ENCODE data around the gene PELI3. TPM values are rescaled to one million over a fixed set of nuclear protein-coding genes. Genes with fewer than 3 reads are reported as not detected.

Gene PELI3
- total RNA-seq, 2 experiments from 2014 or later: 20.7 to 23.8 TPM

DNA sequence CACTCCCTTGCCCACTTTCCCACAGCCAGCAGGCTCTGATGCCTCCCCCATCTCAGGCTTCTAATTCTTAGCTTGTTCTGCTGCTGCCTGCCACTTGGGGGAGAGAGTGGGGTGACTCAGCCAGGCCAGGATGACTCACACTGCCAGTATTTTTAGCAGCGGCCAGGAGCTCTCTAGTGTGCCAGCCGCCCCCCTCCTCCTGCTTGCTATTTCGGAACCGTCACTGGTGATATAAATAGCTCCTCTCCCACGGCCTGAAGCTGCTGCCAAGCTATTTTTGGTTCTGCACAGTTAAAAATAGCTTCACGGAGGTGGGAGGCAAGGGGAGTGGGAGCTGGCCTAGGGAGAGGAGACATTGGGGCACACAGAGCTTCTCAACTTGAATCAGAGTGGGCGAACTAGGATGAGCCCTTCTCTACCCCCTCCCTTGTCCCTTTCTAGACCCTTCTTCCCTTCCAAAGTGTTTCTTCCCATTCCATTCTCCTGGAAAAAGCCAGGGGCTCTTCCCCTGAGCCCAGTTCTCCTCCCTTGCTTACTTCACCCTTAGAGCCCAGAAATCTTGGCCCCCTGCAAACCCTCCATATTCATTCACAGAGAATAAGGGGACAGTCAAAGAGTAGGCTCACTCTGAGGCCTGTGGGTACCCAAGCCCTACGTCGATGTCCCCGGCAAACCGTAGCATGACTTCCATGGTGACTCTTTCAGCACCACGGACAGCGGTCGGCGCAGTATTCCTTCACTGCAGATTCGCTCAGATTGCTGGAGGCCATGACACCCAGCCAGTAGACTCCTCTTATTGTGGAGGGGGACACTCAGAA is 48.3 kb upstream of the PELI3 start:
- H3K36me3 ChIP-seq (ENCODE audit: insufficient read depth, low read length): no peaks in the 10 kb centered on the region
- peaks cover 11% of the 10 kb centered on the region for H3K4me1 ChIP-seq (ENCODE audit: insufficient read depth, low read length)
- no peak overlapping the region for H3K4me3 ChIP-seq (ENCODE audit: low read length)
- ATAC-seq (ENCODE audit: poor library complexity) (no peak), DNase-seq (peak; percentile 18 to 76 (median 38))
- peaks cover 67% of the 10 kb centered on the region for H3K27me3 Mint-ChIP-seq
- H3K27ac Mint-ChIP-seq: peak overlapping the region; percentile 25
- POLR2A ChIA-PET: interaction anchor here (1.0 kb wide), 1 partner anchor 48 kb away, joined by 3 read pairs; the partner anchor contains the start of gene PELI3
- H3K27ac ChIP-seq (ENCODE audit: low read depth in 1 of 2, low read length in 2 of 2): no peak overlapping the region
- no peak overlapping the region for H3K4me3 Mint-ChIP-seq
- intact Hi-C loops (cut with DNase I, micrococcal nuclease): no loop called here
- TF ChIP-seq, protein P1, sequence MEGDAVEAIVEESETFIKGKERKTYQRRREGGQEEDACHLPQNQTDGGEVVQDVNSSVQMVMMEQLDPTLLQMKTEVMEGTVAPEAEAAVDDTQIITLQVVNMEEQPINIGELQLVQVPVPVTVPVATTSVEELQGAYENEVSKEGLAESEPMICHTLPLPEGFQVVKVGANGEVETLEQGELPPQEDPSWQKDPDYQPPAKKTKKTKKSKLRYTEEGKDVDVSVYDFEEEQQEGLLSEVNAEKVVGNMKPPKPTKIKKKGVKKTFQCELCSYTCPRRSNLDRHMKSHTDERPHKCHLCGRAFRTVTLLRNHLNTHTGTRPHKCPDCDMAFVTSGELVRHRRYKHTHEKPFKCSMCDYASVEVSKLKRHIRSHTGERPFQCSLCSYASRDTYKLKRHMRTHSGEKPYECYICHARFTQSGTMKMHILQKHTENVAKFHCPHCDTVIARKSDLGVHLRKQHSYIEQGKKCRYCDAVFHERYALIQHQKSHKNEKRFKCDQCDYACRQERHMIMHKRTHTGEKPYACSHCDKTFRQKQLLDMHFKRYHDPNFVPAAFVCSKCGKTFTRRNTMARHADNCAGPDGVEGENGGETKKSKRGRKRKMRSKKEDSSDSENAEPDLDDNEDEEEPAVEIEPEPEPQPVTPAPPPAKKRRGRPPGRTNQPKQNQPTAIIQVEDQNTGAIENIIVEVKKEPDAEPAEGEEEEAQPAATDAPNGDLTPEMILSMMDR (IDR thresholded peaks at IDR 0.05): no peak
- H3K36me3 Mint-ChIP-seq (ENCODE audit: low read depth): no peaks in the 10 kb centered on the region
- peaks cover 0 to 36% of the 10 kb centered on the region in 2 experiments for H3K9me3 ChIP-seq (ENCODE audit: control insufficient read depth in 1 of 2, insufficient read depth in 1 of 2, low read length in 2 of 2)
- peaks cover 7% of the 10 kb centered on the region for H3K9me3 Mint-ChIP-seq
- H3K27me3 ChIP-seq (ENCODE audit: control insufficient read depth in 1 of 2, insufficient read depth in 2 of 2, low read length in 2 of 2): peaks cover 48 to 53% of the 10 kb centered on the region in 2 experiments
- CTCF ChIA-PET: interaction anchor here (1.3 to 3.1 kb wide), 3 partner anchors 9 to 260 kb away, joined by 3 to 14 read pairs (median 4); partner anchors contain the start of gene MRPL11
- H3K4me1 Mint-ChIP-seq (ENCODE audit: low read depth): peaks cover 6% of the 10 kb centered on the region

DNA sequence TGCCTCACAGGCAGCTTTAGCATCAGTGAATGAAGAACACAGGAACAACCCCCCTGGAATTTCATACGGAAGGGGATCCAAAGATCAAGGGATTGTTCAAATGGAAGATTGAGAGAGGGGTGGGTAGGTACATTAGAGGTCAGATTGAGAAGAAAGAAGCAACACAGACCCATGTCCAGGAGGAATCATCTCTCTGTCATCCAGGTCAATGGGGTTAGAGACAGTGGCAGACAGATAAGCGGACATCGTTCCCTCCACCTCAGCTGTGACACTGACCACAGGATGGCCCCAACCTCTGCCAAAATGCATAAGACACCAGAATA is 47.8 kb upstream of the PELI3 start:
- intact Hi-C loops (cut with DNase I, micrococcal nuclease): no loop called here
- no peaks in the 10 kb centered on the region for H3K36me3 ChIP-seq (ENCODE audit: insufficient read depth, low read length)
- H3K4me1 ChIP-seq (ENCODE audit: insufficient read depth, low read length): peaks cover 11% of the 10 kb centered on the region
- TF ChIP-seq, protein P1 (IDR thresholded peaks at IDR 0.05): no peak
- peaks cover 7% of the 10 kb centered on the region for H3K9me3 Mint-ChIP-seq
- H3K9me3 ChIP-seq (ENCODE audit: control insufficient read depth in 1 of 2, insufficient read depth in 1 of 2, low read length in 2 of 2): peaks cover 0 to 36% of the 10 kb centered on the region in 2 experiments
- H3K27ac Mint-ChIP-seq: peak overlapping the region; percentile 25
- DNase-seq (no peak), ATAC-seq (ENCODE audit: poor library complexity) (no peak)
- H3K27ac ChIP-seq (ENCODE audit: low read depth in 1 of 2, low read length in 2 of 2): no peak overlapping the region
- no peak overlapping the region for H3K4me3 ChIP-seq (ENCODE audit: low read length)
- H3K36me3 Mint-ChIP-seq (ENCODE audit: low read depth): no peaks in the 10 kb centered on the region
- H3K4me1 Mint-ChIP-seq (ENCODE audit: low read depth): peaks cover 6% of the 10 kb centered on the region
- peaks cover 62% of the 10 kb centered on the region for H3K27me3 Mint-ChIP-seq
- H3K27me3 ChIP-seq (ENCODE audit: control insufficient read depth in 1 of 2, insufficient read depth in 2 of 2, low read length in 2 of 2): peaks cover 45 to 53% of the 10 kb centered on the region in 2 experiments
- CTCF ChIA-PET: interaction anchor here (3.1 kb wide), 1 partner anchor 20 kb away, joined by 14 read pairs; the partner anchor contains the start of gene MRPL11
- POLR2A ChIA-PET: no interaction called here
- no peak overlapping the region for H3K4me3 Mint-ChIP-seq

DNA sequence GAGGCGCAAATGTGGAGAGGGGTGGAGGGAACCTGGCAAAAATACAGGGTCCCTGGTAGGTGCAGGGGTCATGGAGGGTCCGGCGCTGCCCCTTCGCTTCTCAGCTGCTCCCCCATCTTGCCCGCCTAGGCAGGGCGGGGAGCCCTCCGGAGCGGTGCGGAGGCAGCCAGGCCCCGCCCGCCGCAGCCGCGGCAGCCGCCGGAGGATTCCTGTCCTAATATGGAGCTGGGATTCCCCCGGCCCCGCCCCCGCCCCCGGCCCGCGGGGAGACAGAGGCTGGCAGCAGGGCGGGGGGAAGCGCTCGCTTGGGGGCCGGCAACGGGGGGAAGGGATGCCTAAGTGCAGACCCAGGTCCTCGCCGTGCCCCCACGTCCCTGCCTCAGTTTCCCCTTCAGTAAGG is 46.9 kb upstream of the PELI3 start:
- H3K9me3 Mint-ChIP-seq: peaks cover 7% of the 10 kb centered on the region
- no peak overlapping the region for H3K27ac ChIP-seq (ENCODE audit: low read depth in 1 of 2, low read length in 2 of 2)
- peaks cover 0 to 36% of the 10 kb centered on the region in 2 experiments for H3K9me3 ChIP-seq (ENCODE audit: control insufficient read depth in 1 of 2, insufficient read depth in 1 of 2, low read length in 2 of 2)
- TF ChIP-seq, protein P1 (IDR thresholded peaks at IDR 0.05): no peak
- DNase-seq: no peak
- no peak for ATAC-seq (ENCODE audit: poor library complexity)
- no peaks in the 10 kb centered on the region for H3K36me3 ChIP-seq (ENCODE audit: insufficient read depth, low read length)
- H3K27ac Mint-ChIP-seq: no peak overlapping the region
- no peaks in the 10 kb centered on the region for H3K36me3 Mint-ChIP-seq (ENCODE audit: low read depth)
- no peak overlapping the region for H3K4me3 ChIP-seq (ENCODE audit: low read length)
- H3K4me1 Mint-ChIP-seq (ENCODE audit: low read depth): peaks cover 6% of the 10 kb centered on the region
- peaks cover 54% of the 10 kb centered on the region for H3K27me3 Mint-ChIP-seq
- peaks cover 37 to 53% of the 10 kb centered on the region in 2 experiments for H3K27me3 ChIP-seq (ENCODE audit: control insufficient read depth in 1 of 2, insufficient read depth in 2 of 2, low read length in 2 of 2)
- H3K4me3 Mint-ChIP-seq: no peak overlapping the region
- CTCF ChIA-PET: interaction anchor here (2.7 kb wide), 1 partner anchor 11 kb away, joined by 14 read pairs; no protein-coding TSS in a partner anchor
- intact Hi-C loops (cut with DNase I, micrococcal nuclease): loop anchor here in 1 of 2 experiments (5.0 kb wide), 1 partner anchor 257 kb away; the partner anchor contains the start of gene RBM4B
- H3K4me1 ChIP-seq (ENCODE audit: insufficient read depth, low read length): peaks cover 11% of the 10 kb centered on the region
- POLR2A ChIA-PET: no interaction called here

Data from CD4-positive, alpha-beta T cell (primary cell).